Naive thymus-derived CD4-positive, alpha-beta T cell (primary cell): ENCODE measurements around the gene SHTN1. TPM values are rescaled to one million over a fixed set of nuclear protein-coding genes. Genes with fewer than 3 reads are reported as not detected.

Experiments
- ATAC-seq: fragments of 150-1000 bp; cut with Tn5 transposase; 2 replicates; pipeline ENCODE4 v1.10.0; 2021; ENCODE audit warnings: mild to moderate bottlenecking, moderate library complexity
- CTCF ChIA-PET: fragments of 350-600 bp; sonication (Branson Sonifier 250); formaldehyde crosslinking; loops from one replicate; lab custom pipeline; 2021; ENCODE audit warnings: antibody characterized with exemption; lab: Charles Lee
- POLR2A ChIA-PET: fragments of 350-600 bp; sonication (Branson Sonifier 250); formaldehyde crosslinking; loops from one replicate; lab custom pipeline; 2021; ENCODE audit warnings: antibody characterized with exemption, inconsistent platforms; lab: Charles Lee
- DNase-seq, 9 donors: peaks; one replicate each; pipeline versions ENCODE4 v3.0.0 to v3.0.0-alpha.2; 2020 to 2022; ENCODE audit warnings: mixed read lengths in 1 of 9
- H3K27ac ChIP-seq: one replicate; pipeline ENCODE4 v1.7.0; 2013; ENCODE audit warnings: mild to moderate bottlenecking, low read depth, low read length, moderate library complexity
- H3K27me3 ChIP-seq, 2 donors: one replicate each; pipeline ENCODE4 v1.7.0; 2013; ENCODE audit warnings: low read length in 2 of 2, mild to moderate bottlenecking in 2 of 2, moderate library complexity in 2 of 2; ENCODE audit not compliant: control insufficient read depth in 2 of 2, insufficient read depth in 2 of 2
- H3K36me3 ChIP-seq, 3 experiments: 1 replicate in 2 of 3; 2 replicates in 1 of 3; pipeline ENCODE4 v1.7.0; 2013; ENCODE audit warnings: low read length in 3 of 3, mild to moderate bottlenecking in 3 of 3, moderate library complexity in 1 of 3; ENCODE audit not compliant: insufficient read depth in 3 of 3, control insufficient read depth in 2 of 3
- H3K4me1 ChIP-seq, 2 donors: one replicate each; pipeline ENCODE4 v1.7.0; 2013; ENCODE audit warnings: low read length in 2 of 2, mild to moderate bottlenecking in 2 of 2, moderate library complexity in 1 of 2; ENCODE audit not compliant: control insufficient read depth in 2 of 2, insufficient read depth in 2 of 2
- H3K4me3 ChIP-seq: 2 replicates; pipeline ENCODE4 v1.7.0; 2013; ENCODE audit warnings: mild to moderate bottlenecking, low read length
- H3K9me3 ChIP-seq, 3 experiments: 1 replicate in 2 of 3; 2 replicates in 1 of 3; pipeline ENCODE4 v1.7.0; 2013; ENCODE audit warnings: low read length in 3 of 3; ENCODE audit not compliant: control insufficient read depth in 2 of 3
- H3K27ac Mint-ChIP-seq, 9 donors: one replicate each; pipeline ENCODE4 v1.8.0; 2020 to 2022; ENCODE audit warnings: mixed read lengths in 9 of 9, mild to moderate bottlenecking in 8 of 9, moderate library complexity in 5 of 9, inconsistent platforms in 2 of 9
- H3K27me3 Mint-ChIP-seq, 5 donors: one replicate each; pipeline ENCODE4 v1.8.0; 2021 to 2022; ENCODE audit warnings: mixed read lengths in 5 of 5, mild to moderate bottlenecking in 1 of 5
- H3K36me3 Mint-ChIP-seq, 5 donors: one replicate each; pipeline ENCODE4 v1.8.0; 2020 to 2022; ENCODE audit warnings: mixed read lengths in 5 of 5, mild to moderate bottlenecking in 3 of 5, inconsistent platforms in 1 of 5
- H3K4me1 Mint-ChIP-seq, 7 donors: one replicate each; pipeline ENCODE4 v1.8.0; 2020 to 2022; ENCODE audit warnings: mixed read lengths in 7 of 7, mild to moderate bottlenecking in 3 of 7, inconsistent platforms in 1 of 7
- H3K4me3 Mint-ChIP-seq, 10 donors: one replicate each; pipeline ENCODE4 v1.8.0; 2020 to 2022; ENCODE audit warnings: mild to moderate bottlenecking in 10 of 10, mixed read lengths in 10 of 10, moderate library complexity in 6 of 10, inconsistent platforms in 2 of 10
- H3K9me3 Mint-ChIP-seq, 11 donors: one replicate each; pipeline ENCODE4 v1.8.0; 2020 to 2022; ENCODE audit warnings: mixed read lengths in 11 of 11, mild to moderate bottlenecking in 4 of 11, inconsistent platforms in 1 of 11, moderate library complexity in 1 of 11
- intact Hi-C, 2 donors: fragments of 100-400 bp; cut with micrococcal nuclease; formaldehyde crosslinking; loops; one replicate each; pipeline ENCODE4 v1.15.1; 2023
- polyA plus RNA-seq, 2 donors: library from polyadenylated mRNA; unstranded; fragments of 300-500 nt; fragmentation: Illumina TruSeq; gene quantifications; one replicate each; pipeline ENCODE4 v1.2.3, GENCODE V29; 2021
- total RNA-seq, 6 experiments: library from RNA in 5 of 6; stranded (reverse) in 5 of 6; gene quantifications; 1 replicate in 5 of 6; 2 replicates in 1 of 6; pipeline ENCODE4 v1.2.3 and lab custom pipeline; 2021 to 2026

The SHTN1 gene
- total and polyA plus RNA-seq, 7 experiments from 2014 or later = 0.07 to 18.3 (median 0.51) TPM; not detected in 1

DNA sequence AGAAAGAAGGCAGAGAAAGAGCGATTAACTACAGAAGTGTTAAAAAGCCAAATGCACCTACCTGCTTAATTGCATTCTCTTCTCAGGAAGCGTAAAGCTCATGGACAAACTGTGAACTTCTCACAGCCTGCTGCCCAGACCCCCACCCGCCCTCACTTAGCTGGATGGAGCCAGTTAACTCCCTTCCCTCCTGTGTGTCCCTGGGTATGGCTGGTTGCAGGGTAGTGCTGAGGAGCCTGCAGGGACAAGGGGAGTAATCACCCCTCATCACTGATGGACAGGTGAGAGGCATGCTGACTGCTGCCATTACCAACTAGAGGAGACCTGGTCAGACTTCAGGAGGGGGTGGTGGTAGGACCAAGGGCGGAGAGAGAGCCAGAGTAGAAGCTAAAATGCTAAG lies 118.2 kb downstream of the SHTN1 start:
- Histone ChIP-seq H3K4me3 (no peak overlapping the region), H3K27ac (no peak overlapping the region), H3K27me3 (no peaks in the 10 kb centered on the region), H3K4me1 (no peaks in the 10 kb centered on the region), H3K9me3 (no peaks in the 10 kb centered on the region), H3K36me3 (no peaks in the 10 kb centered on the region)
- no peaks in the 10 kb centered on the region for H3K9me3 Mint-ChIP-seq
- no peak overlapping the region for H3K4me3 Mint-ChIP-seq
- ChIA-PET POLR2A (no interaction called here), CTCF (no interaction called here)
- DNase-seq = no peak
- H3K27ac Mint-ChIP-seq = no peak overlapping the region
- intact Hi-C loops = no loop called here
- ATAC-seq = no peak
- H3K27me3 Mint-ChIP-seq = peaks cover 11 to 29% (median 21%) of the 10 kb centered on the region in 5 donors
- no peaks in the 10 kb centered on the region for H3K36me3 Mint-ChIP-seq
- no peaks in the 10 kb centered on the region for H3K4me1 Mint-ChIP-seq

GRCh38 chr10:116882639-116883038 lies 122.3 kb downstream of the SHTN1 start:
- CTCF ChIA-PET = no interaction called here
- ATAC-seq = no peak
- no peak overlapping the region for H3K4me3 Mint-ChIP-seq
- intact Hi-C loops = no loop called here
- POLR2A ChIA-PET = no interaction called here
- peaks cover 6 to 33% (median 22%) of the 10 kb centered on the region in 5 donors for H3K27me3 Mint-ChIP-seq
- Histone ChIP-seq H3K27ac (no peak overlapping the region), H3K4me3 (no peak overlapping the region), H3K9me3 (no peaks in the 10 kb centered on the region), H3K36me3 (no peaks in the 10 kb centered on the region), H3K4me1 (no peaks in the 10 kb centered on the region), H3K27me3 (no peaks in the 10 kb centered on the region)
- peaks cover 0 to 4% (median 0%) of the 10 kb centered on the region in 11 donors for H3K9me3 Mint-ChIP-seq
- DNase-seq = no peak
- no peak overlapping the region for H3K27ac Mint-ChIP-seq
- H3K4me1 Mint-ChIP-seq = no peaks in the 10 kb centered on the region
- no peaks in the 10 kb centered on the region for H3K36me3 Mint-ChIP-seq

GRCh38 chr10:116880716-116881482 lies 124.1 kb downstream of the SHTN1 start:
- H3K4me1 Mint-ChIP-seq = no peaks in the 10 kb centered on the region
- DNase-seq (no peak), ATAC-seq (no peak)
- peaks cover 6 to 36% (median 25%) of the 10 kb centered on the region in 5 donors for H3K27me3 Mint-ChIP-seq
- H3K9me3 Mint-ChIP-seq = peaks cover 0 to 8% (median 0%) of the 10 kb centered on the region in 11 donors
- intact Hi-C loops = no loop called here
- Histone ChIP-seq H3K4me3 (no peak overlapping the region), H3K9me3 (no peaks in the 10 kb centered on the region), H3K27me3 (no peaks in the 10 kb centered on the region), H3K27ac (no peak overlapping the region), H3K36me3 (no peaks in the 10 kb centered on the region), H3K4me1 (no peaks in the 10 kb centered on the region)
- no peak overlapping the region for H3K4me3 Mint-ChIP-seq
- CTCF ChIA-PET = no interaction called here
- no peak overlapping the region for H3K27ac Mint-ChIP-seq
- no peaks in the 10 kb centered on the region for H3K36me3 Mint-ChIP-seq
- POLR2A ChIA-PET = no interaction called here

GRCh38 chr10:116879817-116880216 lies 125.2 kb downstream of the SHTN1 start:
- peaks cover 0 to 8% (median 0%) of the 10 kb centered on the region in 11 donors for H3K9me3 Mint-ChIP-seq
- POLR2A ChIA-PET = no interaction called here
- H3K36me3 Mint-ChIP-seq = no peaks in the 10 kb centered on the region
- no peak overlapping the region for H3K27ac Mint-ChIP-seq
- H3K4me3 Mint-ChIP-seq = no peak overlapping the region
- Histone ChIP-seq H3K27ac (no peak overlapping the region), H3K27me3 (no peaks in the 10 kb centered on the region), H3K4me1 (no peaks in the 10 kb centered on the region), H3K36me3 (no peaks in the 10 kb centered on the region), H3K4me3 (no peak overlapping the region), H3K9me3 (no peaks in the 10 kb centered on the region)
- ATAC-seq (no peak), DNase-seq (no peak)
- H3K4me1 Mint-ChIP-seq = no peaks in the 10 kb centered on the region
- CTCF ChIA-PET = no interaction called here
- H3K27me3 Mint-ChIP-seq = peaks cover 4 to 37% (median 25%) of the 10 kb centered on the region in 5 donors
- intact Hi-C loops = no loop called here

DNA sequence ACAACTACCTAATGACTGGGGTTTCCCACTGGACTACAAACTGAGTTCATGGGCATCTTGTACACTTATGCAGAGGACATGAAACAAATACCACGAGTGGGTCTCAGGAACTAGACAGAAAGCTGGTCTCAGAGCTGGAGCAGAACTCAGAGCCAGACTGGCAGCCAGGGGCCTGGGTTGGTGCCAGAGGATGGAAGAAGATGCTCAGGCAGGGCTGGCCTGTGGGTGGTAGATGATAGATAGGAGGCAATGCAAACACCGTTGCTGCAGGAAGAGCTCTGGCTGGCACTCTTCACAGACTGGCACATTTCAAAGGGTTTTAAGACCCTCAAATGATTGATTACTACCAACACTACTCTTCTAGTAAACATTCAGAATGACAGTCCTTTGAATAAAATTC lies 126.9 kb downstream of the SHTN1 start:
- Mint-ChIP-seq H3K4me3 (no peak overlapping the region), H3K27ac (no peak overlapping the region), H3K36me3 (no peaks in the 10 kb centered on the region), H3K4me1 (no peaks in the 10 kb centered on the region), H3K9me3 (peaks cover 0 to 8% (median 0%) of the 10 kb centered on the region in 11 donors), H3K27me3 (peaks cover 2 to 37% (median 21%) of the 10 kb centered on the region in 5 donors)
- Histone ChIP-seq H3K36me3 (no peaks in the 10 kb centered on the region), H3K27ac (no peak overlapping the region), H3K4me3 (no peak overlapping the region), H3K27me3 (no peaks in the 10 kb centered on the region), H3K4me1 (no peaks in the 10 kb centered on the region), H3K9me3 (no peaks in the 10 kb centered on the region)
- CTCF ChIA-PET = no interaction called here
- DNase-seq (no peak), ATAC-seq (no peak)
- intact Hi-C loops = no loop called here
- POLR2A ChIA-PET = no interaction called here

DNA sequence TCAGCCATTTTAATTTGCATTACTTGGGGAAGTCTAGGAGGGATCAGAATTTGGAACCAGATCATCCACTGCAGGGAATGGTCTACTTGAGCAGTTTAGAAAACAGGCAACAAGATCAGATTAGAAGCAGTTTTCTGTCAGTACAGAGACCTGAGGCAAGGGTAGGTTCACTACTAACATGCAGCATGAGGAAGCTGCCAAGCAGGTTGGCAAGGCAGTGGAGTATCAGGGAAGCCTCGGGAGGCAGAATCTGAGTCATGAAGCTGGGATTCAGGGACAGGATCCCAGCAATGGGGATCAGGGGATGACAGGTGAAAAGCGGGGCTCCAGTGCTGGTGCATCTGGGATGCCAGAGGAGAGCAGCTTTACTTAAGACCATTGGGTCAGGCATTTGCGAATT lies 127.6 kb downstream of the SHTN1 start:
- peaks cover 0 to 8% (median 2%) of the 10 kb centered on the region in 11 donors for H3K9me3 Mint-ChIP-seq
- no peak overlapping the region for H3K27ac Mint-ChIP-seq
- ChIA-PET CTCF (no interaction called here), POLR2A (no interaction called here)
- H3K4me1 Mint-ChIP-seq = no peaks in the 10 kb centered on the region
- H3K27me3 Mint-ChIP-seq = peaks cover 2 to 35% (median 23%) of the 10 kb centered on the region in 5 donors
- H3K4me3 Mint-ChIP-seq = no peak overlapping the region
- Histone ChIP-seq H3K9me3 (no peaks in the 10 kb centered on the region), H3K36me3 (no peaks in the 10 kb centered on the region), H3K27ac (no peak overlapping the region), H3K27me3 (no peaks in the 10 kb centered on the region), H3K4me1 (no peaks in the 10 kb centered on the region), H3K4me3 (no peak overlapping the region)
- ATAC-seq (no peak), DNase-seq (no peak)
- H3K36me3 Mint-ChIP-seq = peaks cover 0 to 2% (median 0%) of the 10 kb centered on the region in 5 donors
- intact Hi-C loops = no loop called here

GRCh38 chr10:116875897-116876296 lies 129.1 kb downstream of the SHTN1 start:
- Mint-ChIP-seq H3K9me3 (peaks cover 0 to 8% (median 3%) of the 10 kb centered on the region in 11 donors), H3K4me1 (no peaks in the 10 kb centered on the region), H3K27me3 (peaks cover 0 to 22% (median 15%) of the 10 kb centered on the region in 5 donors), H3K27ac (no peak overlapping the region), H3K4me3 (no peak overlapping the region), H3K36me3 (peaks cover 0 to 5% (median 0%) of the 10 kb centered on the region in 5 donors)
- Histone ChIP-seq H3K4me1 (no peaks in the 10 kb centered on the region), H3K36me3 (no peaks in the 10 kb centered on the region), H3K27me3 (no peaks in the 10 kb centered on the region), H3K9me3 (no peaks in the 10 kb centered on the region), H3K27ac (no peak overlapping the region), H3K4me3 (no peak overlapping the region)
- POLR2A ChIA-PET = no interaction called here
- no peak for DNase-seq
- ATAC-seq = no peak
- intact Hi-C loops = no loop called here
- CTCF ChIA-PET = no interaction called here
